Measurements from ENCODE around the gene DBR1. TPM values are rescaled to one million over a fixed set of nuclear protein-coding genes. Genes with fewer than 3 reads are reported as not detected.

Gene DBR1
- total and polyA plus RNA-seq, 3 donors from 2014 or later: 6.5 to 8.1 (median 6.9) TPM

DNA sequence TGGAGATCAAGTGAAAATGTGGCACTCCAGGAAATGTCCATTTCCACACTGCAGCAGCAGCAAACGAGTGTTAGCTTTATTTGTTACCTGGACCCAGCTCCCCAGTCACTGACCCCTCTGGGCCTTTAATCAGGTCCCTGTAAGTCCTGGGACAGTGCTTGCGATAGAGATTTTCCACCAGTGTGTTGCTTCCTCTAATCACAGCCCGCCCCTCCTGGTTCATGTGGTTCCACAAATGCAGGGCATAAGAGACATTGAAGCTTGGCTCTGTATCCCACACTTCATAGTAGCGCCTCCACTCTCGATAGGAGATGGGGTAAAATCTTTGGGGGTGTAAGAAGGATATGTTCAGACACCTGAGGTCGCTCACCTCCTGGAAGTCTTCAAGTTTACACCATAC, 50.5 kb downstream of the DBR1 start:
- Histone ChIP-seq H3K4me1 (no peaks in the 10 kb centered on the region), H3K36me3 (ENCODE audit: low read depth, missing control alignments) (no peaks in the 10 kb centered on the region), H3K9me3 (no peaks in the 10 kb centered on the region), H3K27me3 (no peaks in the 10 kb centered on the region), H3K4me3 (no peak overlapping the region), H3K27ac (no peak overlapping the region)
- 92 to 94% methylated on average over 6 of the region's 6 CpGs for WGBS, 2 donors
- intact Hi-C loops (cut with DNase I; ENCODE audit: low total_unique reads): no loop called here
- DNase-seq: no peak
- no peak for TF ChIP-seq POLR2A (IDR thresholded peaks at IDR 0.05)
- TF ChIP-seq, protein P1, sequence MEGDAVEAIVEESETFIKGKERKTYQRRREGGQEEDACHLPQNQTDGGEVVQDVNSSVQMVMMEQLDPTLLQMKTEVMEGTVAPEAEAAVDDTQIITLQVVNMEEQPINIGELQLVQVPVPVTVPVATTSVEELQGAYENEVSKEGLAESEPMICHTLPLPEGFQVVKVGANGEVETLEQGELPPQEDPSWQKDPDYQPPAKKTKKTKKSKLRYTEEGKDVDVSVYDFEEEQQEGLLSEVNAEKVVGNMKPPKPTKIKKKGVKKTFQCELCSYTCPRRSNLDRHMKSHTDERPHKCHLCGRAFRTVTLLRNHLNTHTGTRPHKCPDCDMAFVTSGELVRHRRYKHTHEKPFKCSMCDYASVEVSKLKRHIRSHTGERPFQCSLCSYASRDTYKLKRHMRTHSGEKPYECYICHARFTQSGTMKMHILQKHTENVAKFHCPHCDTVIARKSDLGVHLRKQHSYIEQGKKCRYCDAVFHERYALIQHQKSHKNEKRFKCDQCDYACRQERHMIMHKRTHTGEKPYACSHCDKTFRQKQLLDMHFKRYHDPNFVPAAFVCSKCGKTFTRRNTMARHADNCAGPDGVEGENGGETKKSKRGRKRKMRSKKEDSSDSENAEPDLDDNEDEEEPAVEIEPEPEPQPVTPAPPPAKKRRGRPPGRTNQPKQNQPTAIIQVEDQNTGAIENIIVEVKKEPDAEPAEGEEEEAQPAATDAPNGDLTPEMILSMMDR (IDR thresholded peaks at IDR 0.05): no peak

- no peak overlapping the region for H3K4me3 ChIP-seq
- DNase-seq: no peak
- H3K4me1 ChIP-seq: peaks cover 3% of the 10 kb centered on the region
- no peaks in the 10 kb centered on the region for H3K36me3 ChIP-seq (ENCODE audit: low read depth, missing control alignments)
- intact Hi-C loops (cut with DNase I; ENCODE audit: low total_unique reads): loop anchor here (5.0 kb wide), 1 partner anchor 47 kb away; no protein-coding TSS in a partner anchor
- no peaks in the 10 kb centered on the region for H3K9me3 ChIP-seq
- no peaks in the 10 kb centered on the region for H3K27me3 ChIP-seq
- WGBS, 2 donors: 60 to 68% methylated on average over 4 of the region's 4 CpGs
- TF ChIP-seq, protein P1 (IDR thresholded peaks at IDR 0.05): no peak
- no peak for TF ChIP-seq POLR2A (IDR thresholded peaks at IDR 0.05)
- H3K27ac ChIP-seq: no peak overlapping the region
These were observed 55.3 kb downstream of the DBR1 start for GRCh38 chr3:138119423-138119766.

DNA sequence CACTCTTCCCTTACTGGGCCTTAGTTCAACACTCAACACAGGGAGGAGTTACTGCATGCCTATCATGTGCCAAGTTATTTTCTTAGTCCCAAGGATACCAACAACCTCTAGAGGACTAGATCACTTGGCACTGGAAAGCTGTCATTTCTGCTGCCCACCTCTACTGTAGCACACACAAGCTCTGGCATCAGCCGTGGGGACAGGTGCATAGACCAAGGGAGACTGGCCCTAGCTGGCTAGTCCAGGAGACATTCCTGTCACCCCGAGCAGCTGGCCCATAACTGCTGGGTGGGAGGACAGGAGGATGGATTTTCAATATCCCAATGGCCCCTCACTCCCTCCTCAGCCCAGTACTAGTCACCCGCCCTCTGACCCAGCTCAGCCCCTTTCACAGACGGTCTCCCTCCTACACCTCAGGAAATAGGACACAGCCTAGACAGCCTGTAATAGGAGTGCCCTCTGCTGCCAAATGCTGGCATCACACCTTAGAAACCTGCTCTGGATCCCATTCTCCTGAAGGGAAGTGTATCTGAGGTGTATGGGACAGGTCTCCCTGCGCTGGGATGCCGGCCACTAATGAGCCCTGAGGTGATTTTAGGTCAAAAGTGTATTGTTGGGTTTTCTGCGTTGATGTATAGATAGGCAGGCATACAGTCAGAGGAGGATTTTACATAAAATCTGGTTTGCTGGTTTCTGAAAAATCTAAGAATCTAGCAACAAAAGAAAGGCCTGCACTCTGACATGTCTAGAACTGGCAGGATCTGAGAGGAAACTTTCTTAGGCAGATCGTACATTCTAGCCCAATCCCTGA, 55.9 kb downstream of the DBR1 start:
- DNase-seq: peak; percentile 85
- Histone ChIP-seq H3K36me3 (ENCODE audit: low read depth, missing control alignments) (no peaks in the 10 kb centered on the region), H3K27ac (no peak overlapping the region), H3K4me1 (peaks cover 3% of the 10 kb centered on the region), H3K4me3 (no peak overlapping the region), H3K9me3 (no peaks in the 10 kb centered on the region), H3K27me3 (no peaks in the 10 kb centered on the region)
- intact Hi-C loops (cut with DNase I; ENCODE audit: low total_unique reads): loop anchor here (5.0 kb wide), 1 partner anchor 47 kb away; no protein-coding TSS in a partner anchor
- TF ChIP-seq POLR2A (IDR thresholded peaks at IDR 0.05): no peak
- TF ChIP-seq, protein P1 (IDR thresholded peaks at IDR 0.05): peak; percentile 30 to 72 (median 61)
- 42 to 43% methylated on average over 7 to 8 of the region's 8 CpGs for WGBS, 2 donors

DNA sequence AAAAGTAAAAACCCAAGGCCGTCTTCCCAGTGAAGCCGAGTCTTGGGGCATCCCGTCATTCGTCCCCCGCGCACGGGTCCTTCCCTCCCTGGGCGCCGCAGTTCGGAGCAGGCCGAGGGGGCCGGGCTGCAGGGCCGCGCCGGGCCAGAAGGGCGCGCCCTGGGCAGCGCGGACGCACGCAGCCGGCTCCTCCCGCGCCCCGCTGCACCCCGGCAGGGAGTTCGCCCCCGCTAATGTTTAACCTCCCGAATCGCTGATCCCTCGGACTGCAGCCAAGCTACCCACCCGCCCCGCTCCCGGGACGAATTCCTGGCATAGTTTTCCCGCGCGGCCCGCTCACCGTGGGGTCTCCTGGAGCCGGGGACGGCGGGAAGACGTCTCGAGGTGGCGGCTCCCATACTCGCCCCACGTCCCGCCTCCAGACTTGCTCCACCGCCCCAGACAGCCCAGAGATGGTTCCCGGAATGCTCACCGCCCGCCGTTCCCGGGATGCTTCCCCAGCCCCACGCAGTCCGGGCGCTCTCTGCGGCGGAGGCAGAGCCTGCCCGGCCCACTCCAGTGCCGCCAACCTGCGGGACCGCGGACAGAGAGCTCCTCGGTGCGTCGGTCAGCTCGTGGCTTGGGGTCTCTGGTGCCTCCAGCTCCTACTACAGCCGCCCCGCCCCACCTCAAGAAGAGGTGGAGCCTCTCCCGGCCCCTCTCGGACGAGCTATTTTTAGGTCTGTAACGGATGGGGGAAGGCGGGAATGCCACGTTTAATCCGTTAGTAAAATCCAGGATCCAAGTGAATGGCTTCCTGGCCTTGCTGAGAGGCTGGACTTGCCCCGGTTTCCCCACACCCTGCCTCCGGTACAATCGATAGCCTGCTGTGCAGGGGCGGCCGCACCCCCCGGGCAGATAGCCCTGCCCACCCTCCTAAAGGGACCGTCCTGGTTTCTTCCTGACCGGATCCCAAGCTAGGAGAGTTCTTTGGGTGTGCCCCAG, 59.4 kb downstream of the DBR1 start, which contains the start of gene DZIP1L:
DZIP1L (minus strand) TSS at position 621 of the 984 bp plus-strand sequence. CDS start 11,637 bp downstream, outside the sequence.
- TF ChIP-seq, protein P1 (IDR thresholded peaks at IDR 0.05): peak; percentile 41 to 50 (median 42)
- TF ChIP-seq POLR2A (IDR thresholded peaks at IDR 0.05): no peak
- Histone ChIP-seq H3K4me3 (peak within 1 kb of the TSS; percentile 78 to 89), H3K27me3 (no peaks in the 10 kb centered on the region), H3K4me1 (peaks cover 3% of the 10 kb centered on the region), H3K27ac (peak within 1 kb of the TSS; percentile 92 to 94), H3K9me3 (no peaks in the 10 kb centered on the region), H3K36me3 (ENCODE audit: low read depth, missing control alignments) (no peaks in the 10 kb centered on the region)
- intact Hi-C loops (cut with DNase I; ENCODE audit: low total_unique reads): loop anchor here (5.0 kb wide), 1 partner anchor 43 kb away; no protein-coding TSS in a partner anchor
- DNase-seq: peak; percentile 80
- 0 to 1% methylated on average over 44 to 65 of the region's 86 CpGs for WGBS, 2 donors

Measured in testis (tissue), 3 donors.